Activated CD4-positive, CD25-positive, alpha-beta regulatory T cell treated with anti-CD3 and anti-CD28 coated beads, Interleukin-2, amount 50 U/mL, for 16 hours (primary cell): ENCODE data around the gene YPEL5.

Experiments used
- DNase-seq: peaks from one replicate; pipeline ENCODE4 v3.0.0-alpha.2; 2020; ENCODE audit warnings: low read depth, low spot score

The YPEL5 gene

DNA sequence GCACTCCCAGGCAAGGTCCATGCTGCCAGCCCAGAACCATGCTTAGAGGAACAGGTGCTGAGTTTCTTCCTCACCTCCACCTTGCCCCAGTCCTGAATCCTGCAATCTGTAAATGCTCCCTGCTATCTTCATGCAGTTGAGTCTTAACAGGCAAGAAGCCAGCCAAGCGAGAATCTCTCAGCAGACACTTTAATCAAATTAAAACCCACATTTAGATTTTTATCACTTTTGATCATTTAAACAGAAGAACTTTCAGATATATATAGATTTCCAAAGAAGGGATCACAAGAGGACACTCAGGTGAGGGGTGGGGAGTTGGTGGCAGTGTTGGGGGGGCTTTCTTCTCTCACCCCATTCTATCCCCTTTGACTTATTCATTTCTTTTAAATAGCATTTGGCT lies 58.6 kb downstream of the YPEL5 start:
- DNase-seq = no peak

- no peak for DNase-seq
These were observed 59.9 kb downstream of the YPEL5 start for GRCh38 chr2:30206461-30207430.

- DNase-seq = no peak
These were observed 61.6 kb downstream of the YPEL5 start for GRCh38 chr2:30208453-30208852.

- no peak for DNase-seq
These were observed 62.4 kb downstream of the YPEL5 start for GRCh38 chr2:30209227-30209626.
